HepG2 (cell line): Measurements from ENCODE around the gene SCRG1. TPM values are rescaled to one million over a fixed set of nuclear protein-coding genes. Genes with fewer than 3 reads are reported as not detected.
A peak's percentile ranks its signal among the peaks of the same experiment; 100 is the strongest.

Experiments
- CHD2 ChIP-seq: IDR thresholded peaks from 2 replicates; pipeline ENCODE4 v1.6.1; 2011; ENCODE audit warnings: low read depth, low read length, improper control_type of control experiment
- DMAP1 ChIP-seq: IDR thresholded peaks from 2 replicates; pipeline ENCODE4 v1.6.1; 2016
- ELF1 ChIP-seq: sonication (generic); formaldehyde crosslinking; IDR thresholded peaks from 2 replicates; pipeline ENCODE4 v1.4.0; 2020; ENCODE audit warnings: missing genetic modification reagents
- ETV5 ChIP-seq: IDR thresholded peaks from 2 replicates; pipeline ENCODE4 v1.6.1; 2018; ENCODE audit warnings: missing biosample characterization, missing genetic modification reagents, inconsistent platforms, borderline replicate concordance
- GPN1 ChIP-seq: sonication (generic); formaldehyde crosslinking; IDR thresholded peaks from 2 replicates; pipeline ENCODE4 v1.5.1; 2020; ENCODE audit warnings: missing genetic modification reagents, borderline replicate concordance
- GTF3A ChIP-seq: sonication (generic); formaldehyde crosslinking; conservative IDR thresholded peaks from 2 replicates; pipeline ENCODE4 v1.4.0; 2020; ENCODE audit warnings: mild to moderate bottlenecking, missing genetic modification reagents
- MTF1 ChIP-seq: sonication (generic); formaldehyde crosslinking; IDR thresholded peaks from 2 replicates; pipeline ENCODE4 v1.5.0; 2020; ENCODE audit warnings: missing genetic modification reagents
- POLR2AphosphoS5 ChIP-seq: IDR thresholded peaks from 2 replicates; pipeline ENCODE4 v1.6.1; 2012; ENCODE audit warnings: low read depth, low read length
- SAP130 ChIP-seq: IDR thresholded peaks from 2 replicates; pipeline ENCODE4 v1.6.1; 2016; ENCODE audit warnings: low read depth
- SOX5 ChIP-seq: IDR thresholded peaks from 2 replicates; pipeline ENCODE4 v1.6.1; 2016; ENCODE audit warnings: borderline replicate concordance
- TP53 ChIP-seq: sonication (generic); formaldehyde crosslinking; conservative IDR thresholded peaks from 2 replicates; pipeline ENCODE4 v1.4.0; 2020; ENCODE audit warnings: missing genetic modification reagents
- ZBTB38 ChIP-seq: sonication (generic); formaldehyde crosslinking; IDR thresholded peaks from 2 replicates; pipeline ENCODE4 v1.5.1; 2020; ENCODE audit warnings: mild to moderate bottlenecking, missing genetic modification reagents
- ZBTB7B ChIP-seq: sonication (generic); formaldehyde crosslinking; IDR thresholded peaks from 2 replicates; pipeline ENCODE4 v1.4.0; 2020; ENCODE audit warnings: missing genetic modification reagents
- ZNF225 ChIP-seq: sonication (generic); formaldehyde crosslinking; IDR thresholded peaks from 2 replicates; pipeline ENCODE4 v1.4.0; 2020; ENCODE audit warnings: mild to moderate bottlenecking, missing genetic modification reagents
- ZNF235 ChIP-seq: sonication (generic); formaldehyde crosslinking; IDR thresholded peaks from 2 replicates; pipeline ENCODE4 v1.8.1; 2023; ENCODE audit warnings: mild to moderate bottlenecking, missing genetic modification reagents, borderline replicate concordance
- ZNF34 ChIP-seq: sonication (generic); formaldehyde crosslinking; IDR thresholded peaks from 2 replicates; pipeline ENCODE4 v1.4.0; 2020; ENCODE audit warnings: mild to moderate bottlenecking, missing genetic modification reagents, borderline replicate concordance
- ZNF605 ChIP-seq: sonication (generic); formaldehyde crosslinking; IDR thresholded peaks from 2 replicates; pipeline ENCODE4 v1.8.0; 2022; ENCODE audit warnings: mild to moderate bottlenecking, missing genetic modification reagents
- ZNF7 ChIP-seq: IDR thresholded peaks from 2 replicates; pipeline ENCODE4 v1.6.1; 2016; ENCODE audit warnings: missing biosample characterization, missing genetic modification reagents
- polyA plus RNA-seq, 8 experiments: library from polyadenylated mRNA; depleted of rRNA in 3 of 8; stranded (reverse) in 7 of 8; unstranded in 1 of 8; fragments of >200 nt; fragmentation: Illumina TruSeq in 4 of 8; extraction: Trizol in 4 of 8; gene quantifications; 2 replicates each; pipeline versions ENCODE4 v1.2.1 to v1.2.3, GENCODE V29; 2011 to 2016; ENCODE audit warnings: low read depth in 4 of 8, missing spikeins in 1 of 8, mixed read lengths in 1 of 8; ENCODE audit not compliant: insufficient read depth in 1 of 8
- total RNA-seq, 5 experiments: library from RNA; depleted of rRNA; stranded (reverse); fragments of >200 nt; fragmentation: Illumina TruSeq; extraction: Trizol; gene quantifications; 2 replicates each; pipeline ENCODE4 v1.2.3, GENCODE V29; 2016; ENCODE audit warnings: low read depth in 1 of 5
- TF ChIP-seq, protein P1 (sequence below): sonication (generic); formaldehyde crosslinking; IDR thresholded peaks from 2 replicates; pipeline ENCODE4 v1.4.0; 2020; ENCODE audit warnings: mild to moderate bottlenecking, low read depth, missing genetic modification reagents
- TF ChIP-seq, protein P2 (sequence below): IDR thresholded peaks from 2 replicates; pipeline ENCODE4 v1.6.1; 2016; ENCODE audit warnings: low read depth, borderline replicate concordance

SCRG1 gene
- total and polyA plus RNA-seq, 2 of the 13 experiments (the other 11 are each of a cell fraction or from before 2014, with no cell fraction given): not detected

DNA sequence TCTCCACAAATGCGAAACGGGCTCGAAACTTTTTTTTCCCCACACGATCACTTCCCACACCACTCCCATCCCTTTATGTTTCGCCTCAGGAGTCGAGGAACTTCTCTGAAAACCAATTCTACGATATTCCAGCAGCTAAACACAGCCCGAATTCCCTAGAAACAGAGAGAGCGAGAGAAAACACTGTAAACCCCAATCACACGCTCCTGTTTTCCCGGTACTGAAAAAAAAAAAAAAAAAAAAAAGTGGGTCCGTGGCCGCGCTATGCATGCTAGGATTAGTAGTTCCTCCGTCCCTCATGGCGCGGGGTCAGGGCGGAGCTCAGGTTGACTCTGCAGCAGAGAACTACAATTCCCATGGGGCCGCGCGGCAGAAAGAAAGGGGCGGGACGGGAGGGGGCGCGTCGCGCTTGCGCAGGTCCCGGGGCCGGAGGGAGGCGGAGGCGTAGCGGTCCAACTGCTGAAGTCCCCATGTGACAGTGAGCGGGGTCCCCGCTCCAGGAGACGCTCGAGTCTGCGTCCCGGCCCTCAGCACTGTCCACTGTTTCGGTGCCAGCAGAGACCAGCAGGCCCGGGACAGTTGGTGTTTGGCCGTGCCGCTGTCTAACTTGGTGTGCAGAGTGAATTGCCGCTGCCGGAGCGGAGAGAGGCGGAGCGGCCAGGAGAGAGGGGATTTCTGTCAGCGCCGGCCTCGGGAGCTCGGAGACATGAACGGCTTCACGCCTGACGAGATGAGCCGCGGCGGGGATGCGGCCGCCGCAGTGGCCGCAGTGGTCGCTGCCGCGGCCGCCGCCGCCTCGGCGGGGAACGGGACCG is 28.2 kb downstream of the SCRG1 start, which contains the start of gene SAP30 (continued):
- TF ChIP-seq GPN1: no peak
- TF ChIP-seq TP53 (CRISPR knock-in tag): 0 out of 2 replicates have a peak, but pooled peaks have one; percentile 7
- TF ChIP-seq CHD2: no peak
- TF ChIP-seq ZBTB7B (CRISPR knock-in tag): peak; percentile 49
- TF ChIP-seq POLR2AphosphoS5: peak; percentile 96
- no peak for TF ChIP-seq ZNF34 (CRISPR knock-in tag)
- TF ChIP-seq, protein P1, sequence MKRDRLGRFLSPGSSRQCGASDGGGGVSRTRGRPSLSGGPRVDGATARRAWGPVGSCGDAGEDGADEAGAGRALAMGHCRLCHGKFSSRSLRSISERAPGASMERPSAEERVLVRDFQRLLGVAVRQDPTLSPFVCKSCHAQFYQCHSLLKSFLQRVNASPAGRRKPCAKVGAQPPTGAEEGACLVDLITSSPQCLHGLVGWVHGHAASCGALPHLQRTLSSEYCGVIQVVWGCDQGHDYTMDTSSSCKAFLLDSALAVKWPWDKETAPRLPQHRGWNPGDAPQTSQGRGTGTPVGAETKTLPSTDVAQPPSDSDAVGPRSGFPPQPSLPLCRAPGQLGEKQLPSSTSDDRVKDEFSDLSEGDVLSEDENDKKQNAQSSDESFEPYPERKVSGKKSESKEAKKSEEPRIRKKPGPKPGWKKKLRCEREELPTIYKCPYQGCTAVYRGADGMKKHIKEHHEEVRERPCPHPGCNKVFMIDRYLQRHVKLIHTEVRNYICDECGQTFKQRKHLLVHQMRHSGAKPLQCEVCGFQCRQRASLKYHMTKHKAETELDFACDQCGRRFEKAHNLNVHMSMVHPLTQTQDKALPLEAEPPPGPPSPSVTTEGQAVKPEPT (CRISPR knock-in tag): 0 out of 2 replicates have a peak, but pooled peaks have one; percentile 34
- TF ChIP-seq ELF1 (CRISPR knock-in tag): peak; percentile 30; the same call in 1 of the 2 replicates
- TF ChIP-seq ZBTB38 (CRISPR knock-in tag): peak; percentile 81
- TF ChIP-seq ZNF7 (CRISPR knock-in tag): no peak
- peak; percentile 96 for TF ChIP-seq SAP130 (CRISPR knock-in tag)
- TF ChIP-seq, protein P2, sequence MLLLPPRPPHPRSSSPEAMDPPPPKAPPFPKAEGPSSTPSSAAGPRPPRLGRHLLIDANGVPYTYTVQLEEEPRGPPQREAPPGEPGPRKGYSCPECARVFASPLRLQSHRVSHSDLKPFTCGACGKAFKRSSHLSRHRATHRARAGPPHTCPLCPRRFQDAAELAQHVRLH (CRISPR knock-in tag): peak; percentile 50; the same call in 1 of the 2 replicates
- TF ChIP-seq ETV5 (CRISPR knock-in tag): no peak
- peak; percentile 84 for TF ChIP-seq ZNF605 (CRISPR knock-in tag)
- no peak for TF ChIP-seq ZNF225 (CRISPR knock-in tag)
- peak; percentile 82; the same call in 1 of the 2 replicates for TF ChIP-seq ZNF235 (CRISPR knock-in tag)
- TF ChIP-seq GTF3A (CRISPR knock-in tag): no peak
- TF ChIP-seq MTF1 (CRISPR knock-in tag): no peak
- peak; percentile 42; the same call in 1 of the 2 replicates for TF ChIP-seq SOX5 (CRISPR knock-in tag)
- TF ChIP-seq DMAP1 (CRISPR knock-in tag): no peak
